ENCODE data around the gene CCDC157.
A peak's percentile ranks its signal among the peaks of the same experiment; 100 is the strongest.

Gene CCDC157

DNA sequence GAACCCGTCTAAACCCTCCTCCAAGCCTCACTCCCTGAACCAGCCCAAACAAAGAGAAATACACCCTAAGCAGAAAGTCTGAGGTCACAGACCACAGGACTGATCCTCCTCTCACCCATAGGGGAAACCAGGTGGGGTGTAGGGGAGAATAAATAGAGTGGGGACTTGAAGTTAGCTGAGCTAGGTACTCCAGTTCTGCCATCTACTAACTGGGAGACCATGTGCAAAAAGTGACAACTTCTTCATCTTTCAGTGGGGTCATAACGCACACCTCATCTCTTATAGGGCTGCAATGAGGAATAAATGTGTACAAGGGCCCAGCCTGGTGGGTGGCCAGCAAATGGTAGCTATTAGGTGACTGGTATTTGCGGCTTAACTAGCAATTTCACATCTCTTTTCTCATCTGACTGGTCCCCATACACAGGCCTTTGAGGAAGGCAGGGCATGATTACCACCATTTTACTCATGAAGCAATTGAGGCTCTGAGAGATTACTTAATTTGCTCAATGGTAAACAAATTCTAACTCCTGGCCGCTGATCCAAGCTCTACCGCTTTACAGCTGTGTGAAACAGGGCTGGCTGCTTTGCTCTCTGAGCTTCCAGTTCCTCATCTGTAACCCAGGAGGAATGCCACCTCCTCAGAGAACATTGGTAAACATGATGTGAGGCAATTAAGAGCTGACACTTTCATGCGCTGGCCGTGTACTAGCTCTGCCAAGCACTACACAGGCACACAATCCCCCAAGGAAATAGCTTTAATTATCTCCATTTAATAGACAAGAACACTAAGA is 46.7 kb upstream of the CCDC157 start:
- Histone ChIP-seq H3K27ac (peak overlapping the region; percentile 78), H3K4me2 (ENCODE audit: low read length) (peak overlapping the region; percentile 76), H3K36me3 (ENCODE audit: control insufficient read depth, insufficient read depth, low read length) (no peaks in the 10 kb centered on the region), H3K9me3 (ENCODE audit: control insufficient read depth, low read length) (no peaks in the 10 kb centered on the region), H2AFZ (no peak overlapping the region), H3K4me1 (peaks cover 71% of the 10 kb centered on the region), H3K79me2 (peaks cover 26% of the 10 kb centered on the region), H3K27me3 (ENCODE audit: control insufficient read depth, insufficient read depth, low read length) (no peaks in the 10 kb centered on the region), H3K9ac (no peak overlapping the region), H3K4me3 (ENCODE audit: low read depth, low read length) (no peak overlapping the region)
- TF ChIP-seq CTCF (IDR thresholded peaks at IDR 0.05), result no peak

GRCh38 chr22:30310881-30311771 is 45.7 kb upstream of the CCDC157 start:
- TF ChIP-seq CTCF (IDR thresholded peaks at IDR 0.05), result no peak
- Histone ChIP-seq H3K9ac (peak overlapping the region; percentile 6), H3K36me3 (ENCODE audit: control insufficient read depth, insufficient read depth, low read length) (no peaks in the 10 kb centered on the region), H3K4me2 (ENCODE audit: low read length) (peak overlapping the region; percentile 76), H3K79me2 (peaks cover 31% of the 10 kb centered on the region), H2AFZ (no peak overlapping the region), H3K4me3 (ENCODE audit: low read depth, low read length) (peak overlapping the region; percentile 27), H3K9me3 (ENCODE audit: control insufficient read depth, low read length) (no peaks in the 10 kb centered on the region), H3K4me1 (peaks cover 61% of the 10 kb centered on the region), H3K27ac (peak overlapping the region; percentile 78), H3K27me3 (ENCODE audit: control insufficient read depth, insufficient read depth, low read length) (no peaks in the 10 kb centered on the region)

- no peak overlapping the region for H2AFZ ChIP-seq
- H3K79me2 ChIP-seq, result peaks cover 30% of the 10 kb centered on the region
- no peak for TF ChIP-seq CTCF (IDR thresholded peaks at IDR 0.05)
- H3K27ac ChIP-seq, result peak overlapping the region; percentile 78
- no peaks in the 10 kb centered on the region for H3K36me3 ChIP-seq (ENCODE audit: control insufficient read depth, insufficient read depth, low read length)
- no peaks in the 10 kb centered on the region for H3K9me3 ChIP-seq (ENCODE audit: control insufficient read depth, low read length)
- H3K27me3 ChIP-seq (ENCODE audit: control insufficient read depth, insufficient read depth, low read length), result no peaks in the 10 kb centered on the region
- peaks cover 52% of the 10 kb centered on the region for H3K4me1 ChIP-seq
- H3K4me3 ChIP-seq (ENCODE audit: low read depth, low read length), result no peak overlapping the region
- H3K4me2 ChIP-seq (ENCODE audit: low read length), result no peak overlapping the region
- no peak overlapping the region for H3K9ac ChIP-seq
These were observed 44.8 kb upstream of the CCDC157 start for GRCh38 chr22:30312053-30312452.

DNA sequence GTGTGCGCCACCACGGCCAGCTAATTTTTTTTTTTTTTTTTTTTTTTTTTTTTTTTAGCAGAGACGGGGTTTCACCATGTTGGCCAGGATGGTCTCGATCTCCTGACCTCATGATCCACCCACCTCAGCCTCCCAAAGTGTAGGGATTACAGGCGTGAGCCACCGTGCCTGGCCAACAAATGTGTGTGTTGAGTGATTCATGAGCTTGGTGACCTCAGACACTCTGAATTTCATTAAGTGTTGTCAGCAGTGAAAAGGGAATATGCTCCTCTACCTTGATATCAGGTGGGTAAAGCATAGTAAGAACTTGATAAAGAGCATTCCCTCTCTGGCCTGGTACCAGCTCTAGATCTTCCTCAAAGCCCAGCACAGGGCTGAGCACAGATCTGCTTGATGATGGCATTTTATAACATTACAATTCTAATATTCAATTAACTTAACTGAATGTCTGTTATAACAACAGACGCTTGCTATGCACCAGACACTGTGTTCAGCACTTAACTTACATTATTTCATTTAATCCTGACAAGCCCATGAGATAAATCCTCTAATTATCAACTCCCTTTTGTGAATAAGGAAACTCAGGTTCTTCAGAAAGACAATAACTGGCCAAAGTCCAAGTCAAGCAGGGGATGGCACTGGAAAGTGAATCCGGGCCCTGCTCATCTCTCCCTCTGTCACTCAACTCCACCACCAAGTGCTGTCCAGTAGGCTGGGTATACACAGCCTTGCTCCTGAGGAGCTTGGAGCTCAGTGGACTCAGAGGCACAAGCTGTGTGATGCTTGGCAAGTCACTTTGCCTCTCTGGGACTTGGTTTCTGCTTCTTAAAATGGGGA is 43.1 kb upstream of the CCDC157 start:
- peaks cover 28% of the 10 kb centered on the region for H3K79me2 ChIP-seq
- no peak overlapping the region for H3K4me3 ChIP-seq (ENCODE audit: low read depth, low read length)
- H3K4me2 ChIP-seq (ENCODE audit: low read length), result no peak overlapping the region
- no peak overlapping the region for H2AFZ ChIP-seq
- H3K4me1 ChIP-seq, result peaks cover 43% of the 10 kb centered on the region
- H3K36me3 ChIP-seq (ENCODE audit: control insufficient read depth, insufficient read depth, low read length), result no peaks in the 10 kb centered on the region
- no peak overlapping the region for H3K9ac ChIP-seq
- H3K27ac ChIP-seq, result peak overlapping the region; percentile 32
- H3K27me3 ChIP-seq (ENCODE audit: control insufficient read depth, insufficient read depth, low read length), result no peaks in the 10 kb centered on the region
- TF ChIP-seq CTCF (IDR thresholded peaks at IDR 0.05), result no peak
- H3K9me3 ChIP-seq (ENCODE audit: control insufficient read depth, low read length), result no peaks in the 10 kb centered on the region
